NCI-H2107 treated with DMSO at 0.1 percent for 48 hours (cell line): ENCODE data around the gene SRL.
A peak's percentile ranks its signal among the peaks of the same experiment; 100 is the strongest.

Experiments used
- DNase-seq: peaks from one replicate; lab custom pipeline; 2025; ENCODE audit not compliant: unreplicated experiment; lab: John Stamatoyannopoulos, UW

The SRL gene

DNA sequence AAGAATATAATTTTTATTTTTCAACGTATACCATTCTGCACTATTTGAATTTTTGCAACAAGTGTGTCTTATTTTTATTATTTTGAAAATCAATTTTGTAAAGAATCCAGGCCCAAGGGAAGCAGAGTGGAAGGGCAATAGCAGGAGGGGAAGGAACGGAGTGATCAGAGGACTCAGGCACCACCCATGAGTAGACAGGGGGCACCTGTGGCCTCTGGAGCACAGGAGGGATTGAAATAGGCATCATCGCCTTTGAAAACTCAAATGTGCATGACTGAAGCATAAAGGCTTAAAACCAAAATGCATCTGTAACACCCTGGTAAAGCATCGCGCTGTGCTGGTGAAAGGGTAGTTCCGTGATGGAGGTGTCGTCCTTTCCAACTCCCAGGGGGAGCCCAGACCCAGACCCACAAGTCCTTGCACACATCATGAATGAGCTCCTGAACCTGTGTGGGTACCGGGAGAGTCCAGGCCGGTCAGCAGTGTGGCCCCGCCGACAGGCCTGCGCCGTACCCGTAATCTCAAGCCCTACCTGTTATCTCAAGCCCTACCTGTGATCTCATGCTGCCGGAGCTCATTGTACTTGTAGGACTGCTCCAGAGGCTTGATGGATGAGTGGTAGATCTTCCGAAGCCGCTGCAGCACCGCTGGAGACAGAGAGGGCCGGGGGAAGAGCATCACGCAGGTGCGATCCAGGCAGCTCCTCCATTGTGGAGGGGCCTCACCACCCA, 39.1 kb downstream of the SRL start:
- no peak for DNase-seq

DNA sequence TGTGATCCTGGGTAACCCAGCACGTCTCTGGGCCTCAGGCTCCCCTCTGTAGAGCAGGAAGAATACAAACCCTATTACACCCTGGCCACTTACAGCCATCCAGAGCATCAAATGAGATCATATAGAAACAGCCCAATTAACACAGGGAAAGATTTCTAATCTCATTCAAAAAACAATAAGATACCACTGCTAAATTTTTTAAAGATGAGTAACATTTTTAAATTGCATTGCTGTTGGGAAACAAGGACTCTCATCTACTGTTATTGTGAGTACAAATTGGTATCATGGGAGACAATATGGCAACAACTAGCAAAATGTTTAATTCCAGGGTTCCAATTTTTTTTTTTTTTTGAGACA, 41.1 kb downstream of the SRL start:
- DNase-seq = no peak

DNA sequence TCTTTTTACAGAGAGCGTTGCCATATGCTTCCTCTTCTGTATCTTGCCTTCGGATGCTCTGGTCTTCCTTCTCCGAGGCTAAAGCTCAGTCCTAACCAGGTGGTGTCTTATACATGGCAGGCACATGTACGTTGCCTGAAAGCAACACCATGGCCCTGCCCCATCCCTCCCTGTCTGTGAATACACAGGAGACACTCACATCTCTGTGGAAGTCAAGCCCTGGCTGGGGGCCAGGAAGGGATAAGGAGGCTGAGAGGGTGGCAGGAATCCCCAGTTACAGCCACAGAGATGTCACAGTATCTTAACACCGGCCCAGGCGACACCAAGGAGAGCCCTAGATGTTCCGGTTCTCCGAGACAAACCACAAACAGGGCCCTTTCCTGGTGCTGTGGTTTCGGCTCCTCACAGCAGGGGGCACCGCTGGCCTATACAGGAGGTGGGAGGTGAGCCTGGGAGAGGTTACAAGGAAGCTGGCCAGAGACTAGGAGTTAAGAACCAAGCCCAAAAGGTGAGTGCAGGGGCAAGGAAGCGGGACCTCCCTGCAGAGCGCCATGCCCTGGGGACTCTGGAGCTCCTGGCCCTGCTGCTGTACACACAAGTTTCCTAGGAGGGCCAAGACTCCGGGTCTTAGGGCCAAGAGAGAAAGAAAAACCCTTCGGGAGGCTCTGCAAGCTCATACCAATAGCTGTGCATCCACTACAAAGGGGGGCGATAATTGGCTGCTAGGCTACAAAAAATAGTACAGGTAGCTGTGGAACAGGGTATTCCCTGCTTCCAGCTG, 41.7 kb downstream of the SRL start:
- DNase-seq = peak; percentile 43

DNA sequence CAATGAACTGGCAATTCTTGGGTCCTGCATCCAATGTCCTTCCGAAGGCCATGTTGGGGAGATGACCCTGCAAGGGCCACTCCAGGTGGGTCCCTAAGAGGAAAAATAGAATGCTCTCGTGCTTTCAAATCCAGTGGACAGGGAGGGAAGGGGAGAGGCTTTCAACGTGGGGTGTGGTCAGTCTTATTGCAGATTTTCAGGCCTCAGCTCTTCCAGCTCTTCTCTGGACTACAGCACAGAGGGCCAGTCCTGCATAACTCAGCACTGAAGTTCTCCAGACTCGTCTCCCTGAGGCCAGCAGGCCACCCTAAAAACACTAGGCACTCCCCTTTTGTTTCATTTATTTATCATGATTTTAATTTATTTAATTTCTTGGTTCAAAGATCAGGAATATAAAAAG, 43.1 kb downstream of the SRL start:
- no peak for DNase-seq

DNA sequence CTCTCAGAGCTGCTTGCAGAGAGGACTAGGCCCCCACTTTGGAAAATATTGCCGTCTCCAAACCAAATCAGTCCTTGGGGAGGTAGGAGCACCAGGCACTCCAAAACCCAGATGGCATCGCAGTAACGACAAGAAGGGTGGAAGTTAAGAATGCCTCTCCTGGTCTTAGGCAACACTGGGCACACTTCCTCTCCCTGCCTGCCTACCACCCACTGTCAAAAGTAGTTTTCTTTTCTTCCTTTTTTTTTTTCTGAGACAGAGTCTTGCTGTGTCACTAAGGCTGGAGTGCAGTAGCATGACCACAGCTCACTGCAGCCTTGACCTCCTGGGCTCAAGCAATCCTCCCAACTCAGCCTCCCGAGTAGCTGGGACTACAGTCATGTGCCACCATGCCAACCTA, 47.2 kb downstream of the SRL start:
- no peak for DNase-seq

DNA sequence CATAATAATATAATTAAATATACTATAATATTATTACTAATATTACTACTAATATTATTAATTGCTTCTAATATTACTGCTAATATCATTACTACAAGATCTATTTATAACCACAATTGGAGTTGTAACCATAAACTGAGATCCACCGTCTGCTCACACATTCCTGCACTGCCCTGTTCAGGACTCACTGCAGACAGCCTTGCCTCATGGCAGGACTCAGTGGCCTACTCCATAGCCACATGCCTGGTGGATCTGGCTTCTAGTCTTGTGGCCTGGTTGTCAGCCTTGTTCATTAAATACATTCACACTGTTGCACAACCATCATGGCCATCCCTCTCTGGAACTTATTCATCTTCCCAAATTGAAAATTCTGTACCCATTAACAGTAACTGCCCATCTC, 48.0 kb downstream of the SRL start:
- no peak for DNase-seq

DNA sequence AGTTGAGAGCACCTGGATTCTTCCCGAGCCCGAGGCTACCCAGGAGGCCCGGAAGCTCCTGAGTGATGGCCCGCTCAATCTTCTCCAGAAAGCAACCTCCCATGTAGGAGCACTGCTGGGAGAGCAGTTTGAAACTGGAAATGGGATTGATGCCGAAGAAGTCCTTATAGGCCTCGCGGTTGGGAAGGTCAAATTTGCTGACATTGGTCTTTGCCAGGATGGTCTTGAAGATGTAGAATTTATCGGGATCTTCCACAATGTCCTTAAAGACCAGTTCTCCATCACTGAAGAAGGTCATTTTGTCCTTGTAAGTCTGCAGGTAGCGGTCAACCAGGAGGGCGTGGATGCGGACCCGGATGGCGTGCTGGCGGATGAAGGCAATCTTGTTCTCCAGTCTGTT, 49.7 kb downstream of the SRL start:
- DNase-seq = no peak

DNA sequence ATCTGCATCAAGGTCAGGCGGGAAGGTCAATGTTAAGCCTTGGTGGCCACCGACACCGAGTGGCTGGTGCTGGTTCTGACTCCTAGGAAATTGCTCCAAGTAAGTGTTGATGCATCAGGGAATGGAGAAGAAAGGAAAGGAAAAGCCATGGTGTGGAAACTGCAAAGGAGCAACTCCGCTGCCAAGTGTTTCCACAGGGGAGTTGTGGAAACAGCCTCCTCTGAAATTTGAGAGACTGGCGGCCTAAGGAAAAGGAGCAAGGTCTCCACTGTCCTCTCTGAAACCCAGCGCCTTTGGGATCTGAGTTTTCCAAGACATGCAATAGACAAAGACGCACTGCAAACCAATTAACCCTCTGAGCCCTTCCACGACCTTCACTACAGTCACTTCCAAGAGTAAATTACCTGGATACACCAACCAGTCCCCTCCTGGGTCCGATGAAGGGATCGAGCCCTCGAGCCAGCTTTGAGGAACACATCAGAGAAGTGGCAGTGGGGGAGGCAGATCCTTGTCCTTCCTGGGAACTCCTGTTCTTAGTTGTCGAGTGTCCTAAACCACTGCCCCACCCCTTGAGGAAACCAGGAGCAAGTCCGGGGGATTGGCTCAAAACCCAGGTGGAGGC, 51.1 kb downstream of the SRL start:
- no peak for DNase-seq

DNA sequence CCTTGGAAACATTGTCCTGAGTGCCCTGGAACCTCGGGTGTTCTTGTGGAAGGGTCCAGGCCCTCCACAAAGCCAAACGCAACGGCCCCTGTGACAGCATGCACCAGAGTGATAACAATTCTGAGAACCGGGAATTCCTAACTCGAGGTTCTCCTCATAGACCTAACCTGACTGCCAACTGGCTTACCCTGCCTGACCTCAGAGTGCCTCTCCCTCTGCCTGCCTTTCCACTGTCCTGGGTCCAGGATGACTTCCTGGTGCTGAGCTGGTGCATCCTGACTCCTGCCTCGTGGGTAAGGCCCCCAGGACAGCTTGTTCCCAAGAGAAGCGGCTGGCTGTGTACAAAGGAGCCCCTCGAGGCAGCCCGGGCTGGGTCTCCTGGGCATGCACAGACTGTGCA, 51.8 kb downstream of the SRL start:
- DNase-seq = no peak

DNA sequence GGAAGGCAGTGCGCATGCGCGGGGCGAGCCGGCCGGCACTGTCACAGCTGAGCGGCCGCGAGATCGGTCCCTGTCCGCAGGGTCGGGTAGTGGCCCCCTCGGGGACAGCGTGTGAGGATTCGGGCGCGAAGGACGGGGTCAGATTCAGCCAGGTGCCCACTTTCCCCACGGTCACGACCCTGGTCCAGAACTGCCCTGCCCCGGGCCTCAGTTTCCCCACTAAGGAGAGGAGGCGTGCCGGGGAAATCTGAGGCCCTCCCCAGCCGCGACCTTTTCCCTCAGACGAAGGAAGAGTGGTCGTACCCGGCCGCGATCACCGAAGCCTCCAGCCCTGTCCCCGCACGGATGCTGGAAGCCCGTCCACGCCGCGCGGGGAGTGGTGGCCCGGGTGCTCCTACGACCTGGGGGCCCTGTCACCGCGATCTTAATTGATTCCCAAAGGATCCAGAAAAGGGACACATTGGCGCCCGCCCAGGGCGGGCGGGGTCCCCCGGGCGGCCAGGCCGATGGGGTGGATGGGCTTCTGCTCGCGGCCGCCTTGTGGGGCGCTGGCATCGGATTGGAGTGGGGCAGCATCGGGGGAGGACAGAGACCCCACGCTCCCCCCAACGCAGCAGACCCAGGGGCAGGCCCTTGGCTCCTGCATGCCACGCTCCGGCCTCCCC, 57.7 kb downstream of the SRL start:
- no peak for DNase-seq

DNA sequence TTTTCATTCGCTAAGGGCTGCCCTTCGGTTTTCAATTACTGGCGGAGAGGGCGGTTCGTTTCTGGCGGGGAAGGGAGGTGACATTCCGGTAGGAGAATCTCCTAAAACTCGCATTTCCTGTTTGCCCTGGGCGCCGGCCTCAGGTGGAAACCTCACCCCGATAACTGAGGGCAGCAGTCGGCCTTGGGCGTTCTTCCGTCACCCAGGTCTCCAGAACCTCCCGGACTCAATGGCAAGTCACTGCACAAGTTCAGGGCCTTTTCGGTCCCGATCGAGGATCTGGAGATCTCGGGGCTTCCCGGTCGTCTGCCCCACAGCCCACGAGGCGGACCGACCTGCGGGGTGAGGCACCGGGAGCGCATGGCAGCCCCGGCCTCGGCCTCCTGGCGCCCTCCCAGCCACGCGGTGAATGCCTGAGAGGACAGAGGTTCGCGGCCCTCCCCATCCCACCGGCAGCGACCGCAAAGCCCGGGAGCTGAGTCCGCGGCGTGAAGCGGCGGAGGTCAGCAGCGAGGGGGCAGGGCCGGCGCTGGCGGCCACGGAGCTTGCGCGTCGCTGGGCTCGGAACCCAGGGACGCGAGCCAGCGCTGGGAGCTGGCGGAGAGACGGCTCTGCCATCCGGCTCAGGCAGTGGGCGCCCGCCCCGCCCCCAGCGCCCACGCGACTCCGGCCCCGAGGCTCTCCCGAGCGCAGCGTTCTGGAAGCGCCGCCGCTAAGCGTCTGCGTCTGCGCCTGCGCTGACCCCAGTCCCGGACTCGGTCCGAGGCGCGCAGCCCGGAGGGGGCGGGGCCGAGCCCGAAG, 58.4 kb downstream of the SRL start:
- DNase-seq = peak; percentile 38

DNA sequence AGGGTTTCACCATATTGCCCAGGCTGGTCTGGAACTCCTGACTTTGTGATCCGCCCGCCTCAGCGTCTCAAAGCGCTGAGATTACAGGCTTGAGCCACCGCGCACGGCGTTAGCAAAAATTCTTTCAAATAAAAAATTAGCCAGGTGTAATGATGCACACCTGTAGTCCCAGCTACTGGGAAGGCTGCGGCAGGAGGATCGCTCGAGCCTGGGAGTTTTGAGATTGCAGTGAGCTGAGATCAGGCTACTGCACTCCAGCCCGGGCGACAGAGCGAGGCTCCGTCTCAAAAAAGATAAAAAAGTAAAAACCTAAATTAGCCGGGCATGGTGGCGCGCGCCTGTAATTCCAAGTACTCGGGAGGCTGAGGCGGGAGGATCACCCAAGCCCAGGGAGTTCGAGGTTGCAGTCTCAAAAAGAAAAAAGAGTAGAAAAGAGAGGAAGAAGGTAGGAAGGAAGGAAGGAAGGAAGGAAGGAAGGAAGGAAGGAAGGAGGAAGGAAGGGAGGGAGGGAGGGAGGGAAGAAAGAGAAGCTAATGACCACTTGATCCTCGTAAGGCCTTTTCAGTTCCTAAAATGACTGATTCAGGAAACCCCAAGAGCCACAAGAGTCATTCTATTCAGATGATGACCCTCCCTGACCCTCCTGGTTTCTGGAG, 59.2 kb downstream of the SRL start:
- no peak for DNase-seq

DNA sequence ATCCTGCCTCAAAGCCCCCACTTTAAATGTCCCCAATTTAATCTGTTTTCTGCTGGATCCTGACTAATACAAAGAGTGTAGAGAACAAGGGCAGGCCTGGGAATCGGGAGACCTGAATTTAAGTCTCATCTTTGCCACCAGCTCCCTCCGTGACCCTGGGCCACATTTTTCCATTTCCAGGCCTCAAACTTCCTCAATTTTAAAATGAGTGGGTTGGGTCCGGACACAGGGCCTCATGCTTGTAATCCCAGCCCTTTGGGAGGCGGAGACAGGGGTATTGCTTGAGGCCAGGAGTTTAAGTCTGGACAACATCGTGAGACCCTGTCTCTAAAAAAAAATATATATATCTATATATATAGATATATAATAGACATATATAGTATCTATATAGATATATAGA, 61.4 kb downstream of the SRL start:
- no peak for DNase-seq

DNA sequence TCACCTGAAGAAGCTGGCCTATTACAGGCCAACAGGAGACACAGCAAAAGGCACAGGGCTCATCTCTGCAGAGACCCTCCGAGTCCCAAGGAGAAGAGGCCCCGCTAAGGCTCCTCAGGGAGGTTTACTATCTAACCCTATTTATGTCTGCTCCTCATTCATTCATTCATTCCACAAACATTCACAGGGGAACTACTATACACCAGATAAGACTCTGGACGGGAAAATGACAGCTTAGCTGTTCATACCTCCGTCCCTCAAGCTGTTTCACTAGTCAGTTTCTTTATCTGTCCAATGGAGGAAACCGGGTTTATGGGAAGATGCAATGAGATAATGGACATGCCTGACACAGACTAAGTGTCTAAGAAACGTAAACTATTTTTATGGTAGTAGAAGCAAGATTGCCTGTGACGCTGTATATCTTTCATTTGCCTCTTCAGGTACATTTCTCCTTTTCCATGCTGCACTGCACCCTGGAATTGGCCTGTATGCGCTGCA, 62.1 kb downstream of the SRL start:
- no peak for DNase-seq

DNA sequence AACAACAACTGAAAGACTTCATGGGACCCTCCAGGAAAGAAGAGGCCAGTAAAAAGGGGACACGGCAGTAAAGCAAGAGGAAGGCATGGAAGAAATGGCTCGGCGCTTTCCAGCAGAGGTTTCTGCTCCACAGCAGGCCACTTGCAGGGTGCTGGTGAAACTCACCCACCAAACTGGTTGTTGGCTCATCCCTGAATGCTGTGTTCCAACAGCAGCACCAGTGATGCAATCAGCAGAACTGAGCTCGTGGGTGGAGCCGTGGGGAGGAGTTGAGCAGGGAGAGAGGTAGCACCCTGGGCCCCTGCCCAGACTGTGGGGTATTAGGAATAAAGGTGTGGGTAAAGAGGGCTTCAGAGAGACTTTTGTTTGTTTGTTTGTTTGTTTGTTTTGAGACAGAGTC, 62.9 kb downstream of the SRL start:
- DNase-seq = no peak

DNA sequence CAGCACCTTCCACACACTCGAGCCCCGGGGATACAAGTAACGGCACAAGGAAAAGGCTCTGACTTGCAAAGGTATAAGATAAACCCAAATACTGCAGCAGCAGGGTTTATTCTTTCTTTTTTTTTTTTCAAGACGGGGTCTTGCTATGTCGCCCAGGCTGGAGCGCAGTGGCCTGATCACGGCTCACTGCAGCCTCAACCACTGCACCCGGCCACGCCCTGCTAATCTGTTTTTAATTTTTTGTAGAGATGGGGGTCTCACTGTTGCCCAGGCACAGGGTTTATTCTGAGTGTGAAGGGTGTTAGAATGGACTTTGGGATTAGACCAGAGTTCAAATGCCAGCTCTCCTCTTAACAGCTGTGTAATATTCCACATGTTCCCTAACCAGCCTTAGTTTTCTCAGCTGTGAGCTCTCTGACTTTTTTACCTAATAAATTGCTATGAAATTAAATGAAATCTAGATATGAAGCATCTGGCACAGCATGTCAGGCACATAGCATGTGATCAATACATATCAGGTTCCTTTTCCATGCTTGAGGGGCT, 63.3 kb downstream of the SRL start:
- no peak for DNase-seq

DNA sequence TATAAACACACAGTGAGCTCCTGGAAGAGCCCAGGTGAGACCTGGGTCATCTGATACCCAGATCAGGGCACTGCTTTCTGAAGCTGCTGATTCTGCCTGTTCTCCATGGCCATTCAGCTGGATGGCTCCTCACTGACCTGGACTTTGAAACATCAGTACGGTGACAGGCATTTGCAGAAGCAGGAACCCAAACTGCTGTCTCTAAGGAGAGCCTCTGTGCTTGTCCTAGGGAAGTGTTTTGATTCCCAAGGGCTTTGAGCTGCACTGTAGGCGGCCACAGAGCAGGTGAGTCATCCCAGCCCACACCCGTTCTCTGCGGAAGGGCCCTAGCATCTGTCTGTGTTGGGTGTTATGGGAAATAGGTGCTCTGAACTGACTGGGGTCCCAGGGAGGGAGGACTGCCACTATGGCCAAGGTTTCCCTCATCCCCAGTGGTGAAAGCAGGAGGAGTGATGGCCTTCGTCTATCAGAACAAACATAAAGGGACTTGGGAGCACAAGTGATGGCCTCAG, 64.9 kb downstream of the SRL start:
- DNase-seq = peak; percentile 58

DNA sequence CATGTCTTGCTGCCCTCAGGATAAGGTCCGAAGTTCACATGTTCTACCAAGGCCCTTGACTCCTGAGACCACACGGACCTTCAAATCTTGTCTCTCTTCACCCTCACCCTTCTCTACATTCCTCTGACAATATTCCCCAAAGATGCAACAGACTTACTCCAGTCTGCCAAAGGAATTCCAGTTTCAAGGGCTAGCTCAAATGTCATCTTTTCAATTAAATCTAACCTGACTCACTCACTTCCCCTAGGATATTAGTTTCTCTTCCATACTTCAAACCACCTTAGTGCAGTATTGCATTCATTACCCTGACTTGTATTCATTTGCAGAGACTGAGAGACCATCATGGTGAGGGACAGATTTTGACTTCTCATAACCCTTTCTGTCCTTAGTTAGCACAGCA, 66.0 kb downstream of the SRL start:
- DNase-seq = no peak

DNA sequence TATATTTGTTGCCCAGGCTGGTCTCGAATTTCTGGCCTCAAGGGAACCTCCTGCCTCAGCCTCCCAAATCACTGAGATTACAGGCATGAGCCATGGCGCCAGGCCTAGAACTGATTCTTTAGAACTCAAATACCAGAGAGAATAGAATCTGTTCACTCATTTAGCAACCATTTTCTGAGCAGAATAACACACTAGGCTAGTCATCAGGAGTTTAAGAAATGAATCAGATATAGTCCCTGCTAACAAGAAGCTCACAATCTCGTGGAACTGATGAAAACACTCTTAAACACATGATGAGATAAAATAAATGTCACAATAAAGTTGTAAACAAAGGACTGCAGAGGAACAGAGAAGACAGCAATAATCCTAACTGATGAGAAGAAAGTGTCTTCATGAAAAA, 69.8 kb downstream of the SRL start:
- DNase-seq = no peak

DNA sequence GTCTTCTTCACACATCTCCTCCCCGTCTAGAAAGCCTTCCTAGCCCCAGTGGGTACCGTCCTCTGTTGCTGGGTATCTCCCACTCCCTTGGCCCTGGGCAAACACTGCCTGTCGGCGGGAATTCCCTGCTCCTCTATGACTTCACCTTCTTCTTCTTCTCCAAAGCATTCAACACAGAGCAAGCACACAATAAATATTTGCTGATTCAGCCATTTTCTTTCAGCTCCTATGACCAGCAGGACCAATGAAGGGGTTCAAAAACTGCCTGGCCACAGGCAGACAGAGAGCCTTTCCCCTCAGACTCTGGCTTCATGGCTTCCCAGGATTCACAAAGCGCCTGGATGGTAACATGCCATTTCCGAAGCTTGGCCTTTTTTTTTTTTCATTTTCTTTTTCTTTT, 72.5 kb downstream of the SRL start:
- no peak for DNase-seq
